ENCODE results near the gene CACNA2D2.

Gene CACNA2D2

DNA sequence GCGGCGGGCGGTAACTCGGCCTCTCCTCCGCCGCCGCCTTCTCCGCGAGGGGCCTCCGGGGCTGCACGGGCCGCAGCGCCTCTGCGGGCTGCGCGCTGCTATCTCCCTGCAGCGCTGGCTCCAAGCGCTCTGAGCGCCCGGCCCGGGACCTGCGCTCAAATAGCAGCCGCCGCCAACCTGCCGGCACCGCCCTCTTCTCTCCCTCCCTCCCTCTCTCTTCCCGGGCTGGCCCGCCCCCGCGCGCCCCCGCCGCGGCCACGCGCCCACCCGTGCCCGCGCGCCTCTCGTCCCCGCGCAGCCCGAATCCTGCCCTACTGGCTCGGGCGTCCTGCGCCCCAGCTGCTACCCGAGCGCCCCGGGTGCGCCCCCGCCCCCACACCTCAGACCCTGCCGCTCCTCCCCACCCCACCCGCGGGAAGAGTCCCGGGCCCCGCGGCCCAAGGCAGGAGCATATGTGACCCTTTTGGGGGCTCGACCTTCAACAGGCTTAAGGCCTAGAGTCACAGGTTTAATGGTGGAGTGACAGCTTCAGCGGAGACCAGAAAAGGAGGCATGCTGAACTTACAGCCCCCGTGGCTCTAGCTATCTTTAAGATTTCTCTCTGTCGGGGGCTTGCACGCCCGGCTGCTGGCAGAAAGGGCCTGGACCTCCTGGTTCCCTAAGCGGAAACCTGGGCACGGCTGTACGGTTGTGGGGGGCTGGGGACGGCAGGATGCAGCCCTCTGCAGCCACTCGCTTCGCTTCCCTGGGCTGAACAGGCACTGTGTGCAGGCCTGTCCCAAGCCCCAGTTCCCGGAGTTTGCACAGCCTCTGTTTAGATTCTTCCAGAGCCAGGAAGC, at the start of gene CACNA2D2:
Gene CACNA2D2 (minus strand): TSS at position 131 of the 839 bp plus-strand sequence. CDS start 211 bp downstream, outside the sequence.
- DNase-seq (ENCODE audit: low spot score), result peak; percentile 21

DNA sequence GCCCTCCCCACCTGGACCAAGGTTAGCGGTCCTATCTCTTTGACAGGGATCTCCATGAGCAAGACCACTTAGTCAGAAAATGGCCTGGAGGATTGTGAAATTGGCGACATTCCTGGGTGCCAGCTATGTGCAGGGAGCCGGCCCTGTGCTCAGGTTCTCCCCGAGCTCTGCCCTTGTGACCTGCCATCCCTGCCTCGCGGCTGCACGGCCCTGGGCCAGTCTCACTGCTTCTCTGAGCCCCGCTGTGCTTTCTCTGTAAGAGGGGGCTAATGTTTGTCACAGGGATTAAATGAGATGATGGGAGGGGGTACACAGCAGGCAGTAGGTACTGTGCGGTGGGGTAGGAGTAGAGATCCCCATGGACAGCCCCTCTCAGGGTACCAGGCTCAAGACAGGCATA, 49.2 kb upstream of the CACNA2D2 start:
- DNase-seq (ENCODE audit: low spot score), result no peak

DNA sequence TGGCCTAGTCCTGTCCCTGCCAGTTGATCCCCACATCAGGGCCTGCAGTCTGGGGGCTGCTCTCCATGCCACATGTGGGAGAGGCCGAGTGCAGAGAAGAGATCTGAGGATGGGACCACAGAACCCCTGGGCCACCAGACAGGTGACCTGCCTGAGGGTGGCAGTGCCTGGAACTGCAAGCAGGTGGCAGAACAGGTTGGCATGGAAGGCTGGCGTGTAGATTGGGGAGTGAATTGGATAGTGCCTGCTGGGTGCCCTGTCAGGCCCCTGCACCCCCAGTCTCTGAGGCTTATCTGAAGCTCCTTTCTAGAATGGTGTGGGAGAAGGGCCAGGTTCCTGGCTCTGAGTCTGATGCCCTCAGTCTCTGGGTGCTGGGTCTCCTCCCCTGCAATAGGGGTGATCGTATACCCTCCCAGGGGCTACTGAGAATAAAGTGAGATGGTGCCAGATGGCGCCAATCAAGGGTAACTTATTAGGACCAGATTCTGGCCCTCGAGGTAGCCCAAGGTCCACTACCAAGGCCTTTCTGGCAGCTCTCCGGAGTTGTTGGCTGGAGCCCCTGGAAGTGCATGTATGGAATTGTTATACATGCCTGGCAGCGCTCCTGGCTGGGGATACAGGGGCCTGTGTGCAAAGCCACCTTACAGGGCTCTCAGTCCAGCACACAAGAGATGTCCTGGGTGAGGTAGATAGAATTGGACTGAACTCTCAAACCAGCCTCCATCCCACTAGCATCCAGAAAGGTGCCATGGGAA, 48.4 kb upstream of the CACNA2D2 start:
- DNase-seq (ENCODE audit: low spot score), result no peak

DNA sequence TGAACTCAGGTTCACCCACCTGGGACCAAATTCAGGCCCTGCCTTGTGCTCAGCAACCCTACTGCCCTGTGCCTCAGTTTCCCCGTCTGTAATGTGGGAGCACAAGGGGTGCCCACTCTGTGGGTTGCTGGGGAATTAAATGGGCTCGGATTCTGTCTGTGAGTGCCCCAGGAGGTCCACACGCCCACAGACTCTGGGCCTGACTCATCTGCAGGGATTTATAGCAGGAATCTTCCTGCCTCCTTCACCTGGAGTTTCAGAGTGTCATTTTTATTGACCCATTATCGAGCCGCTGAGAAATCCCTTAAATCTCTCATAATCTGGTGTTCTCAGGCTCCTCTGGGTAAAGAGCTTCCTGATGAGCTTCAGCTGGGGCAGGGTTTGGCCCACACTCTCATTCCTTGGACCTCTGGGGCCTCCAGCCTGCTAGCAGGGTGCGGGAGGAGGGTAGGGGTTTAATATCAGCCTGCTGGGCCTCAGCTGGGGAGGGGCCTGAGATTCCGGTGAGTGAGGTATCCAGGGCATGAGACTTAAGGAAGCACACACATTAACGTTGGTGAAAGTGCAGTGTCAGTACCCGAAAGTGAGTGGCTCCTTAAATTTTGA, 47.7 kb upstream of the CACNA2D2 start:
- DNase-seq (ENCODE audit: low spot score), result no peak

DNA sequence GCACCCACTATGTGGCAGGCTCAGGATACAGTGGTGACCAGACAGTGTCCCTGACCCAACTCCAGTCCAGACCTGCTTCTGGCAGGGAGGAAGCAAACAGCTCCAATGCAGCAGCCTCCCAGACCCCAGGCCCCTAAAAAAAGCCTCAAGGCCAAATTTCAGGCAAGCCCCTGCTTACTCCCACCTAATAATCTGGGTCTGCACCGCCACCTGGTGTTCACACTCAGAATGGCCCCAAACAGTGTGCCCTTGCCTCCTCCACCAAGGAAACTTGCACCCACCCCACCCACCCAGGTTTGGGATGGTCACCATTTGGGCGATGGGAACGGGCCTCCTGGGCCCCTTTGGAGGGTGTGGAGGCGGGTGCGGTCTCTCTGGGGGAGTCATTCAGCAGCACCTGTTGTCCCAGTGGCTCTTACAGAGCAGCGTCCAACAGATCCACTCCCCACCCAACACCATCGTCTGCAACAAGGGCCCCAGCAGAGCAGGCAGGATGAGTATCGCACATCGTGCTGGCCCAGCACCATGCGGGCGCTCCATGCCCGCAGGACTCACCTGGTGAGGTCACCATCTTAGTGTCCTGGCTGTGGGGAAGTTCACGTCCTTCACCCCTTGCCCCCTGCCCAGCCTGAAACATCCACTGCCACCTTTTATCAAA, 46.8 kb upstream of the CACNA2D2 start:
- peak; percentile 40 for DNase-seq (ENCODE audit: low spot score)

DNA sequence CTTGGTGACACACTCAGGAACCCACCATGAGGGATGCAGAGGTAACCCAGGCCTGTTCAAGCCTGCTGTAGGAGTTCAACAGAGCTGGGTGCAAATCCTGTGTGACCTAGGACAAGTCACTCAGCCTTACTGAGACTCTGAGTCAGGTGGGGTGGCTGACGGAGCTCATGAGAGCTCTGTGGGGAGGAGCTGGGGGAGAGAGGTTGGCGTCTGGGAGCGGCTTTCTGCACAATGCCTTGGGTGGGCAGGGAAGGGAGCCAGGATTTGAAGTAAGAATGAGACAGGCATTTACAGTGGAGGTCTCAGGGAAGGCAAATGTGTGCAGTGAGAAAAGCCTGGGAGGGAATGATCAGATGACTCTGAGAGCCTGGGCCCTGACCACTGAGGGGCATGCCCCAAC, 45.8 kb upstream of the CACNA2D2 start:
- DNase-seq (ENCODE audit: low spot score), result no peak

DNA sequence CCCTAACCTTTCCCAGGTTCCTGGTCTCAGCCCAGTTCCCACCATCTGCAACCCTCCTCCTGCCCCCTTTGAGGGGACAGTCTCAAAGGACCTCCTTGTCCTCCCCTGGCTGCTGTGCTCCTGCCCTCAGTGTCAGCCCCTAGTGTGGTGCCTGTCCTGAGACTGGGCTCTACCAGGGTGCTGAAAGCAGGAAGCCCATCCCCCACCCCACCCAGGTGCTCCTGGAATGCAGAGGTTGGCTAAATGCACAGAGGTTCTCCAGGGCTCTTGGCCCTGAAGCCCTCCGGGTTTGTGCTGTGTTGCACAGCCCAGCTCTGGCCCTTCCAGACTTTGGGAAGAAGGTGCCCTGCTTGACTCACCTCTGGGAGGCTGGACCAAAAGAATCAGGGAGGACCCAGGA, 42.3 kb upstream of the CACNA2D2 start:
- no peak for DNase-seq (ENCODE audit: low spot score)

DNA sequence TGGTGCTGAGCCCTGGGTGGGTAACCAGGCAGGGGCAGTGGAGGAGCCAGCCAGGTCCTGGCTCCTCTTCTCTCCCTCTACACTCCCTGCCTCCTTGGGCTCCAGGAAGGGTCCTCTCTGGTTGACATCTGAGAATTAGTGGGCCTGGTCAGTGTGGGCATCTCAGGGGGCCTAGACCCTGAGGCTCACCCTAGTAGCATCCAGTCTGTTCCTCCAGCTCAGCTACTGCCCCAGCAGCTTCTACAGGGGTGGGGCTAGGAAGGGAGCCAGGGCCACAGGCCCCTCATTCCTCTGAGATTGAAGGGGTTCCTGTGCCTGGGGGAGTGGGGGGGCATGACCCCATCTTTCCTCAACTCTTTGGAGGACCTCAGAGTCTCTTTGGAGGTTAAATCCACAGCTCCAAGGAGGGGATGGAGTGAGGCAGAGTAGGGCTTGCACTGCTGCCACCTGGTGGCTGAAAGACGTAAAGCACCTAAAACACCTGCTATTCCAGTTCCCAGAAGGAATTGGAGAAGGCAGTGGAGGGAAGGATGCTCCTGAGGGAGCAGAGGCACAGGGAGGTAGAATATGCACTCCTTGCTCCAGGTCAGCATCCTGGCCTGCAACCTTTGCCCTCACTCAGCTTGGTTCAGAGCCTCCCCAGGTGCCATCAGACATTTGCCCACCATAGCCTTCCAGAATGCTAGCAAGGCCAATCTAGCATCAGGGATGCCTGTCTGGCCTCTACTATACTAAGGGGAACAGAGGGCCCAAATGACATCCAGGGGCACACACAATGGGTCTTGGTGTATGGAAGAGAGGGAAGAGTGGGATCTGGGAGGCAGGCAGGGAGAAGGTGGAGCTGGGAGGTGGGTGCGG, 39.0 kb upstream of the CACNA2D2 start:
- peak; percentile 80 for DNase-seq (ENCODE audit: low spot score)

DNA sequence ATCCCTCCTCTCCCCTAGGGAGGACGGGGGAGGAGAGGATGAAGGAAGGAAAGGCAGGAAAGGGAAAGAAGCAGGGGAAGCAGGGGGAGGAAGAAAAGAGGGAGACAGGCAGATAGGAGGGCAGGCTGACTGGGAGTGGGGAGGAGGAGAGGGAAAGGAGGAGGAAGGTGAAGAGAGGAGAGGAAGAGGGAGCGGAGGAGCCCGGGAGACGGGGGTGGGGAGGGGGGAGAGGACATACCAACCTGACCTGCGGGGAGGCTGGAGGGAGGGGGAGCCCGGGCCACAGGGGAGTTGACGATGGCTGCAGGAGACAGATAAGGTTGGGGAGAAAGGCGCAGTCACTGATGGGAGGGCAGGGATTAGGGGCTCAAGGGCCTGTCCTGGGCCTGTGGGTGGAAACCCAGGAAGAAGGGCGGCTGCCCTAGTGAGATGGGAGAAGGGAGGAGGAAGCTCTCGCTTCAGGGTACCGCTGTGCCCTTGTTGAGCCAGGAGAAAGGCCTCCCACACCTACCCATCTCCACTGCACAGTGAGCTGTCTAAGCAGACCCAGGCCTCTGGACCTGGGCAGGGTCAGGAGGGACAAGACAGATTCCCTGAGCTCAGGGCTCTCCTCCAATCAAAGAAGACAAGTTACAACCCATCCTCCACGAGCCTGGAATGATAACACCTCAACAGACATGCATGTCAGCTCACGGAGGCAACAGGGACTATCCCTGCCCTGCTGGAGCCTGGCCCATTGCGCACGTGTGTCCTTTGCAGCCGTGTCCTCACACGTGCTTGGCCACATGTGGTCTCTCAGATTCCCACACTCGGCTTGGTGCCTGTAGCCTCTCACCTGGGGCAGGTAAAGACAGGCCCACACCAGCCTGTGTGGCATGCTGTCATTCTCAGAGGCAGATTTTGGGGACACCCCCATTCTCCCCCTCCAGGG, 36.2 kb upstream of the CACNA2D2 start:
- no peak for DNase-seq (ENCODE audit: low spot score)

DNA sequence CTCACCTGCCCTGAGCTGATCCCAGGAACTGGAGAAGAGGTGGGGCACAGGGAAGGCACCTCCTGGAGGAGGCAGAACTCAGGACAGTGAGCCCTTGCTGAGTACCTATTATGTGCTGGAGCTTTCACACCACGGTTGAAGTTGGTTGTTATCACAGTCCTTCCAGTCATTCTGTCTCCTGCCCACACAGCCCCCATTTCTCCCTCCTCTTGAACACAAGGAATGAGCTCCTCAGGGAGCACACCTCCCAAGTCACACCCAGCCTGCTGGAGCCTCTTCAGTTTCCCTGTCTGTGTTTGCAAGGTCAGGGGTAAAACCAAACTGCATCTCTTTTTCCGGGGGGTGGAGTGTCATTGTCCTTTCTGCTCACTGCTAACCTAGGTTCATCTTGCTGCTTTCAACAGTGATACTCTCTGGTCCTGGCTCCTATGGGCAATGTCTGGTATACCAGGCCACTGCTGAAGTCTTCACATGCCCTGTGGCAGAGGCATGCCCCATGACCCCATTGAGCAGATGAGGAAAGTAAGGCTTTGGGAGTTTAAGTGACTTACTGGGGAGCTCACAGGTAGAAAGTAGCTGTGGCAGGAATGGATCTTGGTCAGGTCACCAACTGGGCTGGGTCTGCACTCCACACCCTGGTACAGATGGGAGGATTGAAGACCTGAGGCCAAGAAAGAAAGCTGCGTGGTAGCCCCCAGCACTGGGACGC, 34.1 kb upstream of the CACNA2D2 start:
- no peak for DNase-seq (ENCODE audit: low spot score)

DNA sequence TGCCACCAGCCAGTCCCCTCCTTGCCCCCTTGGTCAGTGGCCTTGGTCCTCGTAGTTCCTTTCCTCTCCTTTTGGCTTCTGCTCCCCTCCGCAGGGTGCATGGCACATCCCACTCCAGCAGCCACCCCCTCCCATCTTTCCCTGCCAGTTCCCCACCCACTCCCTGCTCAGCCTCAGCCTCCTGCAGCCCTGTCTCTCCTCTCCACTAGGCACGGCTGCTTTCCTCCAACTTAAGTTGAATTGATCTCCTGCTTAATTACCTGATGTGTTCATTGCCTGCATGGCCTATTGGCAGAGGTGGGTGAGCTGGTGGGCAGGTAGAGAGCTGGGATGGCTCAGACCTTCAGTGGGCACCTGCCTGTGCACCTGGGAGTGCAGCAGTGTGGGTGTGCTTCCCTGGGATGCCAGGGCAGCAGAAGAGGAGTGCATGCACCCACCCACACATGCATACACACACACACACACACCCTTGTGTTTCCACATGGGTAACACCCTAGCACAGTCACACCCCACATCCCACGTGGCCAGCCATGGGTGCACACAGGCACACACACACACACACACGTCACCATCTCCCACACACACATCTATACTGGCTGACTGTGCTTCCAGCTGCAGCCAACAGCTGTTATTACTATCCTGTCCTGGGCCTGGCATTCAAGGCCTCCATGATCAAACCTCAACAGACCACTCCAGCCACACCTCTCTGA, 33.2 kb upstream of the CACNA2D2 start:
- DNase-seq (ENCODE audit: low spot score), result no peak

DNA sequence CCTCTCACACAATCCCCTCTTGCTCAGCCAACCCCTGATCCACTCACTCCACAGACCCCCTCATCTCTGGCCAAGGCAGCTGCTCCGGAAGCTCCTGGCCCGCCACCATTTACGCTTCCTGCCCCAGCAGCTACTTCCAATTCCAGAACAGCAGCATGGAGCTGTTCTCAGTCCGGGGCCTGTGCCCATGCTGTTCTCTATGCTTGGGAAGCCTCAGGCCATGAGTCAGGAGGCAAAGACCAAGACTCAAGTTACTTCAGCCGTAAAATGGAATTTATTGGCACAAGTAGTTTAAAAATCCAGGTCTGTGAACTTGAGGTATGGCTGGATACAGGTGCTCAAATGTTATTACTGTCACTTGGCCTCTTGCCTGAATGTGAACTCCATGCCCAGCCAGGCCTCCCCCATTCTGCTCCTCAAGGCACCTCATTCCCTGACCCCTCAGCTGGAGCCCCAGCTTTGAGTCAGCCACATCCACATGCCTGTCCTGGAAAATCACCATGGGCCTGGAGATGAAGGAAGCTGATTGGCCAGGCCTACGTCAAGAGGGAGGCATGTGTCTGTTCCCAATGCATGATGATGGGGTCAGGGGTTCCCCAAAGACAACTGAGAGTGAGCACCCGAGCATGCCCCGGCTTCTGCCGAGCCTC, 31.4 kb upstream of the CACNA2D2 start:
- DNase-seq (ENCODE audit: low spot score), result no peak

DNA sequence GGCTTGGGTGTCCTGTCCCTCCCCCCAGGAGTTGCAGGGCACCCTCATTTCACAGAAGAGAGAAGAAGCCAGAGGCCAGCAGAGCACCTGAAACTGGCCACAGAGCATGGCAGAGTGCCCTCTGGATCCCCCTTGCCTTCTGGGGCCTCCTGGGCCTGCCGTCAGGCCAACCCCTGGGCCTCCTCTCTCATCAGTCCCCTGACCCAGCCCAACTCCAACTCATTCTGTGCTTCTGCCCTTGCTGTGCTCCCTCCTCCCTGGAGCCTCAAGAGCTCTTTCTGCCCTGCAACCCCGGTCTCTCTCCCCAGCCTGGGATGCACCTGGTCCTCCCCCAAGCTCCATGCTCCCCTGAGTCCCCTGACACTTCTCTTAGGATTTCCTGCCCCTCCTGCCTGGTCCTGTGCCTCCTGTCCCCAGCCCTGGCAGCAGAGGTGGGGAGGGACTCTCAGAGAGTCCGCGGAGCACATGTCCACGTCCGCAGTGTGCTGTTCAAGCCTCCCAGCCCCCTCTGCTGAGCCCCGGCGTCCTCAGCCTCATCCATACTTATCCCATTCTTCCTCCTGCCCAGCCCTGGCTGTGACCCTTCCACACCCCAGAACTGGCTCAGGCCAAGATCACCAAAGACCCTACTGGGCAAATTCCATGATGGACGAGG, 30.5 kb upstream of the CACNA2D2 start:
- DNase-seq (ENCODE audit: low spot score), result no peak

DNA sequence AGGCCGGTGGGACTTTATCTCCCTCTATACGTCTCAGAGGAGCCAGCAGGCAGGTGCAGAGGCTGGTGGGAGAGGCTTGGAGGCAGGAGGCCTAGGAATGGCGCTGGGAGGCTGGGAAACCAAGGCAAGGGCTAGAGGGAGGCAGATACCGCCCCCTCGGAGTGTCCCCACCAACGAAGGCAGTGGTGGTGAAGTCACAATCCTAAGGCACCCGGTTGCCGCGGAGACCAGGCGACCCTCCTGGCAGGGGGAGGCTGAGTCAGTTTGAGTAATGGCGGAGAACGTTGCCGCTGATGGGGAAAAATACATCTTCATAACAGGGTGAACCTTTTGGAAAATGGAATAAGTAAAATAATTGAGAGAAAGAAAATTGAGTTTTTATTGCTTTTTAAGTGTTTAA, 29.9 kb upstream of the CACNA2D2 start:
- DNase-seq (ENCODE audit: low spot score), result no peak

DNA sequence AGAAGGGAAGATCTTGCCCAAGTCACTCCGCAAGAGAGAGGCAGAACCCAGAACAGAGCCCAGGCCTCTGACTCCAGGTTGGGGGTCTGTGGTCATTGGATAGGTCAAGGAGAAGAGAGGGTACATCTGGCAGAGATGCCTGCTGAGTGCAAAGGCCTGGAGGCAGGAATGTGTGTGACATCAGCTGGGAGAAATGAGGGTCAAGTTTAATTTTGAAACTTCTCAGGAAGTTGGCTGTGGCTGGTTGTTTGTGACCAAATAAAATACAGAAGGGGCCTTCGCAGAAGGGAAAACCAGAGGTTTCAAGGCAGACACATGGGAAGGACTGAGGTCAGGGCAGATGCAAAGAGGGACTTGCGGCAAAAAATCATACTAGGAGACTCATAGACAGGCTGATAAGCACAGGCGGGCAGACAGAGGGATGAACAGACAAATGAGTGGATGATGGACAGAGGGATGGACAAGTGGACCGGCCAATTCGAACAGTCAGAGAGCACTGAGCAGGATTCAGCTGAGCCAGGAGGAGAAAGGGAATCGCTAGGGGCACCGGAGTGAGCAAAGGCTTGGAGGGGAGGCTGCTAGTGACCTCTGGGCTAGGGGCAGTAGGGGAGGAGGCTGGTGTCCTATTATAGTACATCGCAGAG, 28.8 kb upstream of the CACNA2D2 start:
- DNase-seq (ENCODE audit: low spot score), result no peak

DNA sequence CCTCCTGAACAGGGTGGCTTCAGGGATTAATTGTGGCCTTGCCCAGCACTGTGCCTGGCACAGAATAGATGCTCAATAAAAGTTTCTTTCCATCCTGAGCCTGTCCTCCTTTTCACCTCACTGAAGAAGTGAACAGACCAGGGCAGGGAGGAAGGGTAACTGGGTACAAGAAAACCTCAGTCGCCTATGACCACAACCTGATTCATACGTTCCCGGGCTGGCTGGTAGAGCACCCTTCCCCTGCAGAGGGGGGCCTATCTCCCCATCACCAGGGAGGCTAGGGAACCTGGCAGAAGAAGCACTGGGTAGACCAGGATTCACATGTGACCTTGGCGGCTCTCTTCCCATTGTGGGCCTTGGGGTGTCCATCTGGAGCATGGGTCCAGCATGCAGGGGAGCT, 27.8 kb upstream of the CACNA2D2 start:
- DNase-seq (ENCODE audit: low spot score), result no peak
